Measurements from ENCODE around the gene MINDY4.

The MINDY4 gene

GRCh38 chr7:30776971-30777370 is 5.8 kb downstream of the MINDY4 start:
- DNase-seq = no peak

GRCh38 chr7:30778255-30779025 is 7.2 kb downstream of the MINDY4 start:
- no peak for DNase-seq

- DNase-seq = no peak
These were observed 8.4 kb downstream of the MINDY4 start for GRCh38 chr7:30779574-30779973.

GRCh38 chr7:30780941-30781340 is 9.7 kb downstream of the MINDY4 start:
- no peak for DNase-seq

- no peak for DNase-seq
These were observed 11.5 kb downstream of the MINDY4 start for GRCh38 chr7:30782690-30783089.

- no peak for DNase-seq
These were observed 14.6 kb downstream of the MINDY4 start for GRCh38 chr7:30785786-30786185.

- DNase-seq = no peak
These were observed 16.3 kb downstream of the MINDY4 start for GRCh38 chr7:30787486-30787885.

- DNase-seq = no peak
These were observed 17.6 kb downstream of the MINDY4 start for GRCh38 chr7:30788640-30789333.

- no peak for DNase-seq
These were observed 18.1 kb downstream of the MINDY4 start for GRCh38 chr7:30789334-30789711.

GRCh38 chr7:30790356-30790755 is 19.1 kb downstream of the MINDY4 start:
- no peak for DNase-seq

GRCh38 chr7:30791114-30791513 is 19.9 kb downstream of the MINDY4 start:
- no peak for DNase-seq

GRCh38 chr7:30795161-30795948 is 24.1 kb downstream of the MINDY4 start:
- no peak for DNase-seq

GRCh38 chr7:30796105-30796869 is 25.1 kb downstream of the MINDY4 start:
- DNase-seq = no peak

- DNase-seq = no peak
These were observed 26.2 kb downstream of the MINDY4 start for GRCh38 chr7:30797176-30798040.

GRCh38 chr7:30799206-30799975 is 28.2 kb downstream of the MINDY4 start:
- DNase-seq = no peak

- DNase-seq = no peak
These were observed 28.9 kb downstream of the MINDY4 start for GRCh38 chr7:30799976-30800661.

GRCh38 chr7:30800785-30801252 is 29.6 kb downstream of the MINDY4 start:
- no peak for DNase-seq

- DNase-seq = no peak
These were observed 31.6 kb downstream of the MINDY4 start for GRCh38 chr7:30802812-30803211.

GRCh38 chr7:30804078-30804661 is 33.0 kb downstream of the MINDY4 start:
- DNase-seq = no peak

All from activated CD8-positive, alpha-beta memory T cell treated with anti-CD3 and anti-CD28 coated beads, Interleukin-2, amount 50 U/mL, for 4 hours (primary cell).